Measurements from ENCODE around the gene ZBTB8A.
"Not testable (repeated sequence)": the region's sequence is repeated elsewhere in the genome, so short reads cannot be mapped to it uniquely, and the experiment has no call there.

ZBTB8A gene

GRCh38 chr1:32619701-32620485 is 80.7 kb downstream of the ZBTB8A start:
- DNase-seq (ENCODE audit: low read depth, low spot score): no peak

GRCh38 chr1:32622205-32622604 is 83.0 kb downstream of the ZBTB8A start:
- DNase-seq (ENCODE audit: low read depth, low spot score): no peak

GRCh38 chr1:32622806-32623681 is 83.8 kb downstream of the ZBTB8A start:
- no peak for DNase-seq (ENCODE audit: low read depth, low spot score)

- DNase-seq (ENCODE audit: low read depth, low spot score): no peak
Measured at GRCh38 chr1:32623775-32624174, 84.5 kb downstream of the ZBTB8A start.

- no peak for DNase-seq (ENCODE audit: low read depth, low spot score)
Measured at GRCh38 chr1:32626176-32626575, 86.9 kb downstream of the ZBTB8A start.

DNA sequence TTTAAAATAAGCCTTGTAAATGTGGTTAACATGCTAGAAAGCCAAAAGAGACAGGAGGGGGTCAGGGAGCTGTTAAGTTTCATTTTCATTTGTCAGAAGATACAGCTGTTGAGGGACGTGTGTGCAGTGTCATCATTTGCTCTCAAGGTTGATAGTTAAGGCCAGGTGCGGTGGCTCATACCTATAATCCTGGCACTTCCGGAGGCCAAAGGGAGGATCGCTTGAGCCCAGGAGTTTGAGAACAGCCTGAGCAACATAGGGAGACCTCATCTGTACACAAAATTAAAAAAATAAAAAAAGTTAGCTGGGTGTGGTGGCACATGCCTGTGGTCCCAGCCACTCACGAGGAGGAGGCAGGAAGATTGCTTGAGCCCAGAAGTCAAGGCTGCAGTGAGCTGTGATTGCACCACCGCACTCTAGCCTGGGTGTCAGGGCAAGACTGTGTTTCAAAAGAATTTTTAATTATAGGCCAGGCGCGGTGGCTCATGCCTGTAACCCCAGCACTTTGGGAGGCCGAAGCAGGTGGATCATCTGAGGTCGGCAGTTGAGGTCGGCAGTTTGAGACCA is 88.5 kb downstream of the ZBTB8A start:
- no peak for DNase-seq (ENCODE audit: low read depth, low spot score)

DNA sequence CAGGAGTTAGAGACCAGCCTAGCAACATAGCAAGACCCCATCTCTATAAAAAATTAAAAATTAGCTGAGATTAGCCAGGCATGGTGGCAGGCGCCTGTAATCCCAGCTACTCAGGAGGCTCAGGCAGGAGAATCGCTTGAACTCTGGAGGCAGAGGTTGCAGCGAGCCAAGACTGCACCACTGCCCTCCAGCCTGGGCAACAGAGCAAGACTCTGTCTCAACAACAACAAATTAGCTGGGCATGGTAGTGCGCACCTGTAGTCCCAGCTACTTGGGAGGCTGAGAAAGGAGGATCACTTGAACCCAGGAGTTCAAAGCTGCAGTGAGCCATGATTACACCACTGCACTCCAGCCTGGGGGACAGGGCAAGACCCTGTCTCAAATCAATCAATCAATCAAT is 90.9 kb downstream of the ZBTB8A start:
- DNase-seq (ENCODE audit: low read depth, low spot score): not testable (repeated sequence)

DNA sequence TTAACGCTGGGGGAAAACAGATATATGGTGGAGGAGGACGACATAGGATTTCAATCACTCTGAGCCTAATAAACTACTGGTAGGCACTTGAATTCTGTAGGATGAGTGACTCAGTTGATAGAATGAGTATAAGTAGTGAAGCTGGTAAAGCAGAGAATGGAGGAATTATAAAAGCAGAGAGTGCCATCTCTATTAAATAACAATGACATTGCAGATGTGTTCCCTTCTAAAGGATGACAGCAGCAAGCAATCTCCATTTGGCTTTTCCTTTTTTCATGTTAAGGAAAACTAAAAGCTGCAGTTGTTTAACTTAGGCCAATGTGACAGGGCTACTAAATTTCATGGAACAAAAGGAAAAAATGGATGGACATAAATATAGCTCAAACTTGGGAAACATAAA is 93.6 kb downstream of the ZBTB8A start:
- no peak for DNase-seq (ENCODE audit: low read depth, low spot score)

GRCh38 chr1:32635508-32636277 is 96.5 kb downstream of the ZBTB8A start:
- DNase-seq (ENCODE audit: low read depth, low spot score): no peak

DNA sequence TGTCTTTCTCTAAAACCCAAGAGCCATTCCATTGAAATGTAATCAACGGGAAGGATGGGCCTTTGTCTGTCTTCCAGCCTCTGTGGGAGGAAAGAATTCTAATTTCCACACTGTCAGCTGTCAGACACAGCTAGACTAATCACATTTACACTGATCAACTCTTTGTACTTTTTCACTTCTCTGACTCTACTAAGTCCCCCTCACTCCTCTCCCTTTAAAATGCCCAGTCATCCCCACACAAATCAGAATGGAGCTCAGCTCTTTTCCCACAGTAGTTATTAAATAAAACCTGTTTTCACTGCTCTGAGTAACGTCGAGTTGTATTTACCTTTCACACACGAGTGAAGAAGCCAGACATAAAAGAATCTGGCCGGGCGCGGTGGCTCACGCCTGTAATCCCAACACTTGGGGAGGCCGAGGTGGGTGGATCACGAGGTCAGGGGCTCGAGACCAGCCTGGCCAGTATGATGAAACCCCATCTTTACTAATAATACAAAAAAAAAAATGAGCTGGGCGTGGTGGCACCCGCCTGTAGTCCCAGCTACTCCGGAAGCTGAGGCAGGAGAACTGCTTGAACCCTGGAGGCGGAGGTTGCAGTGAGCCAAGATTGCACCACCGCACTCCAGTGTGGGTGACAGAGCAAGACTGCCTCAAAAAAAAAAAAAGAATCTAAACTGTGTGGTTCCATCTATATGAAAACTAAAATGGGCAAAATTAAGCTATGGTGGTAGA is 97.9 kb downstream of the ZBTB8A start:
- DNase-seq (ENCODE audit: low read depth, low spot score): no peak

DNA sequence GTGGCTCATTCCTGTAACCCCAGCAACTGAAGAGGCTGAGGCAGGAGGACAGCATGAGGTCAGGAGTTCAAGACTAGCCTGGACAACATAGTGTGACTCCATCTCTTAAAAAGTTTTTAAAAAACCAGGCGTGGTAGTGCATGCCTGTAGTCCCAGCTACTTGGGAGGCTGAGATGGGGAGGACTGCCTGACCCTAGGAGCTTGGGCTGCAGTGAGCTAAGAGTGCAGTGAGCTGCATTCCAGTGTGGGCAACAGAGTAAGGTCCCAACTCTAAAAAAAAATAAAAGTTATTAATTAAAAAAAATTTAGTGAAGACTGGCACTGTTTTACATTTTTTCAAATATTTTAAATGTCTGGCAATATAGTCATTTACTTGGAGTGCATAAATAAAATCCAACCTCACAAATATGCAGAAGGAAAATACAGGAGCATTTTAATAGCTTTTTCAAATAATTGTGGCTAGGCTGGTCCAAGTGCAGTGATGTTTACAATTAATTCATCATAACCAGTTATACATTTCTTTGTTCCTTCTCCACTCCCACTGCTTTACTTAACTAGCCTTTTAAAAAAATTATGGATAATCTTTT is 100.4 kb downstream of the ZBTB8A start:
- no peak for DNase-seq (ENCODE audit: low read depth, low spot score)

DNA sequence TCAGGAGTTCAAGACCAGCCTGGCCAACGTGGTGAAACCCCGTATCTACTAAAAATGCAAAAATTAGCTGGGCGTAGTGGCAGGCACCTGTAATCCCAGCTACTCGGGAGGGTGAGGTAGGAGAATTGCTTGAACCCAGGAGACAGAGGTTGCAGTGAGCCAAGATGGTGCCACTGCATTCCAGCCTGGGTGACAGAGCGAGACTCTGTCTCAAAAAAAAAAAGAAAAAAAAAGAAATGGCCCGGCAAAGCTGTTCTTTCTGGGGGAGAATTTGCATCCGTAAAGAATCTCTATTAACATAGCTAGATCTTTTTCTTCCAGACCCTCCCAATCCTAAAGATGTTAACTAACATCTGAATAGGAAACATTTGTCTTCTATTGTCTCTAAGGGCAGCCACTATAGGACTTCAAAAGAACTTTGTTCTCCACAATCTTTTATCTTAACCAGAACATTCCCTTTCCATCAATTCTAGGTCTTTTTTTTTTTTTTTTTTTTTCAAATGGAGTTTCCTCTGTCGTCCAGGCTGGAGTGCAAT is 103.1 kb downstream of the ZBTB8A start:
- DNase-seq (ENCODE audit: low read depth, low spot score): not testable (repeated sequence)

DNA sequence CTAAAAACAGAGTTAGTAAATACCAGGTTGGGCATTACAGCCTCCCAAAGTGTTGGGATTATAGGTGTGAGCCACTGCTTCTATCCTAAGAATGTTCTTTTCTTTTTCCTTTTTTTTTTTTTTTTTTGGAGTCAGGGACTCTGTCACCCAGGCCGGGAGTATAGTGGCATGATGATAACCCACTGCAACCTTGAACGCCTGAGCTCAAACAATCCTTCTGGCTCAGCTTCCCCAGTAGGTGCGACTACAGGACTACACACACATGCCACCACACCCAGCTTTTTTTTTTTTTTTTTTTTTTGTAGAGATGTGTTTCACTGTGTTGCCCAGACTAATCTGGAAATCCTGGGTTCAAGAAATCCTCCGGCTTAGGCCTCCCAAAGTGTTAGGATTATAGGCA is 105.2 kb downstream of the ZBTB8A start:
- no peak for DNase-seq (ENCODE audit: low read depth, low spot score)

DNA sequence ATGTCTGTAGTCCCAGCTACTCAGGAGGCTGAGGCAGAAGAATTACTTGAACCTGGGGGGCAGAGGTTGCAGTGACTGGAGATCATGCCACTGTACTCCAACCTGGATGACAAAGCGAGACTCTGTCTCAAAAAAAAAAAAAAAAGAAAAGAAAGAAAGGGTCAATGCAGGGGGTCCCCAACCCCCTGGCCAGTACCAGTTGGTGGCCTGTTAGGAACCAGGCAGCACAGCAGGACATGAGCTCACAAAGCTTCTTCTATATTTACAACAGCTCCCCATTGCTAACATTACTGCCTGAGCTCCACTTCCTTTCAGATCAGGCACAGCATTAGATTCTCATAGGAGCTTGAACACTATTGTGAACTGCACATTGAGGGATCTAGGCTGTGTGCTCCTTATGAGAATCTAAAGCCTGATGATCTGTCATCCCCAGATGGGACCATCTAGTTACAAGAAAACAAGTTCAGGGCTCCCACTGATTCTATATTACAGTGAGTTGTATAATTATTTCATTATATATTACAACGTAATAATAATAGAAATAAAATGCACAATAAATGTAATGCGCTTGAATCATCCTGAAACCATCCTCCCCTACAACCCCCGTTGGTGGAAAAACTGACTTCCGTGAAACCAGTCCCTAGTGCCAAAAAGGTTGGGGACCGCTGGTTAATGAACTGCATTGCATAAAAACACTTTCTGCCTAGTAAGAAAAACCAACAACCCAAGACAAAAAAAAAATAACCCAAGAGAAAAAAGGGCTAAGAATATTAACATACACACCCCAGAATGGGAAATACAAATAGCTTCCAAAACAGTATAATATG is 108.3 kb downstream of the ZBTB8A start:
- no peak for DNase-seq (ENCODE audit: low read depth, low spot score)

- DNase-seq (ENCODE audit: low read depth, low spot score): peak; percentile 82
Measured at GRCh38 chr1:32650248-32650751, 111.1 kb downstream of the ZBTB8A start, which contains the start of gene ZBTB8OS. Gene ZBTB8OS (minus strand): TSS chr1:32650550. CDS start chr1:32650529, 21 bp downstream.

- DNase-seq (ENCODE audit: low read depth, low spot score): peak; percentile 93
Measured at GRCh38 chr1:32650752-32651460, 111.7 kb downstream of the ZBTB8A start, which contains the start of gene RBBP4. Gene RBBP4 (plus strand): TSS chr1:32651208. CDS start chr1:32651307, 99 bp downstream.

DNA sequence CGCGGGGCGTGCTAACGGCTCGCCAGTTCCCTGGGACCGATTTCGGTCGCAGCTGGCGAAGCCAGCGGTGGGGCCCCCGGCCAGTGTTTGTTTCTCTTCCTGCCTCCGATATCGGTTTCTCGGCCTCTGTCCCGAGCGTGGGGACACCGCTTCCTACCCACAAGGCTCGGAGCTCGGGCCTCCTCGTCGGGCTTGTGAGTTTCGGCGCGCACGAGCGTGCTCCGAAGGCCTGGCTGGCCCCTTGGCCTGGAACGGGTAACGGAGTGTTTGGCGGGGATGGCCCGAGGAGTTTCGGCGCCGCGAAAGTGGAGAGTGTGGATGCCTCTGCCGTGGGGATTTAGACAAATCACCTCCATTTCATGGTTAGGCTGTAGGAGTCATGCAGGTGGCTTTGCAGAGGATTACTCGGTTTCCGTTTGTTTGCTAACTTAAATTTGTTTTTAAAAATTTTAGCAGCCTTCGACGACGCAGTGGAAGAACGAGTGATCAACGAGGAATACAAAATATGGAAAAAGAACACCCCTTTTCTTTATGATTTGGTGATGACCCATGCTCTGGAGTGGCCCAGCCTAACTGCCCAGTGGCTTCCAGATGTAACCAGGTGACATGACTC is 112.3 kb downstream of the ZBTB8A start:
- DNase-seq (ENCODE audit: low read depth, low spot score): no peak

All from smooth muscle cell of the brain vasculature (primary cell).